Gastrocnemius medialis (tissue), 4 donors: ENCODE data around the gene CYP8B1. TPM values are rescaled to one million over a fixed set of nuclear protein-coding genes. Genes with fewer than 3 reads are reported as not detected.

ENCODE experiments used
- ATAC-seq, 2 donors: fragments of 150-250 bp; one replicate each; pipeline ENCODE4 v1.9.1; 2016
- DNase-seq, 2 donors: peaks; one replicate each; pipeline ENCODE4 v3.0.0-alpha.2; 2019
- H3K27ac ChIP-seq, 4 donors: fragments of 200-600 bp; sonication (generic); 1 replicate in 1 of 4; 2 replicates in 3 of 4; pipeline ENCODE4 v1.5.1; 2016 to 2018; ENCODE audit warnings: mild to moderate bottlenecking in 2 of 4, moderate library complexity in 1 of 4
- H3K27me3 ChIP-seq, 3 donors: fragments of 200-600 bp; sonication (generic) in 2 of 3; 1 replicate in 1 of 3; 2 replicates in 2 of 3; pipeline versions ENCODE4 v1.5.1 to v1.6.0; 2016 to 2019; ENCODE audit warnings: mild to moderate bottlenecking in 1 of 3, moderate library complexity in 1 of 3
- H3K36me3 ChIP-seq, 2 donors: fragments of 200-600 bp; sonication (generic) in 1 of 2; one replicate each; pipeline ENCODE4 v1.5.1; 2017 to 2018
- H3K4me1 ChIP-seq, 2 donors: fragments of 200-600 bp; sonication (generic) in 1 of 2; one replicate each; pipeline ENCODE4 v1.5.1; 2016 to 2017; ENCODE audit warnings: mild to moderate bottlenecking in 2 of 2
- H3K4me3 ChIP-seq, 4 donors: fragments of 200-600 bp; sonication (generic) in 3 of 4; 1 replicate in 1 of 4; 2 replicates in 3 of 4; pipeline ENCODE4 v1.5.1; 2016 to 2019; ENCODE audit warnings: mild to moderate bottlenecking in 2 of 4
- H3K9me3 ChIP-seq, 3 donors: fragments of 200-600 bp; sonication (generic) in 2 of 3; 1 replicate in 1 of 3; 2 replicates in 2 of 3; pipeline ENCODE4 v1.5.1; 2016 to 2019
- POLR2A ChIP-seq, 2 donors: fragments of 450-650 bp; IDR thresholded peaks; one replicate each; pipeline ENCODE4 v1.6.1; 2017; ENCODE audit warnings: antibody characterized with exemption in 2 of 2, mild to moderate bottlenecking in 2 of 2, moderate library complexity in 2 of 2
- in situ Hi-C, 4 donors: fragments of 200-750 bp; cut with MboI; loops; one replicate each; pipeline versions ENCODE4 v1.15.0 to v1.8.0; 2017; ENCODE audit warnings: low sequenced_read_pairs in 4 of 4
- intact Hi-C: fragments of 100-400 bp; cut with DNase I; formaldehyde crosslinking; loops from one replicate; pipeline ENCODE4 v1.15.1; 2023; ENCODE audit warnings: low total_unique reads
- total RNA-seq, 4 donors: library from RNA; depleted of rRNA; stranded (reverse); fragments of >200 nt; gene quantifications; one replicate each; pipeline versions ENCODE4 v1.1.0 to v1.2.3, GENCODE V29; 2016
- TF ChIP-seq, protein P1 (sequence below), 5 experiments: fragments of 450-650 bp in 3 of 5; fragments of 200-600 bp in 2 of 5; sonication (generic) in 2 of 5; IDR thresholded peaks in 4 of 5; conservative IDR thresholded peaks in 1 of 5; 1 replicate in 4 of 5; 2 replicates in 1 of 5; pipeline ENCODE4 v1.5.1; 2016 to 2019; ENCODE audit warnings: antibody characterized with exemption in 5 of 5, mild to moderate bottlenecking in 3 of 5, moderate library complexity in 3 of 5

Gene CYP8B1
- total RNA-seq, 4 donors from 2014 or later, result 0.62 to 0.93 TPM; not detected in 2

GRCh38 chr3:42827023-42827422 lies 48.7 kb downstream of the CYP8B1 start:
- H3K9me3 ChIP-seq, result no peaks in the 10 kb centered on the region
- H3K4me1 ChIP-seq, result no peaks in the 10 kb centered on the region
- DNase-seq (no peak), ATAC-seq (no peak)
- no peak overlapping the region for H3K4me3 ChIP-seq
- no peak overlapping the region for H3K27ac ChIP-seq
- in situ Hi-C loops (no loop called here), intact Hi-C loops (no loop called here)
- no peaks in the 10 kb centered on the region for H3K36me3 ChIP-seq
- TF ChIP-seq, protein P1, sequence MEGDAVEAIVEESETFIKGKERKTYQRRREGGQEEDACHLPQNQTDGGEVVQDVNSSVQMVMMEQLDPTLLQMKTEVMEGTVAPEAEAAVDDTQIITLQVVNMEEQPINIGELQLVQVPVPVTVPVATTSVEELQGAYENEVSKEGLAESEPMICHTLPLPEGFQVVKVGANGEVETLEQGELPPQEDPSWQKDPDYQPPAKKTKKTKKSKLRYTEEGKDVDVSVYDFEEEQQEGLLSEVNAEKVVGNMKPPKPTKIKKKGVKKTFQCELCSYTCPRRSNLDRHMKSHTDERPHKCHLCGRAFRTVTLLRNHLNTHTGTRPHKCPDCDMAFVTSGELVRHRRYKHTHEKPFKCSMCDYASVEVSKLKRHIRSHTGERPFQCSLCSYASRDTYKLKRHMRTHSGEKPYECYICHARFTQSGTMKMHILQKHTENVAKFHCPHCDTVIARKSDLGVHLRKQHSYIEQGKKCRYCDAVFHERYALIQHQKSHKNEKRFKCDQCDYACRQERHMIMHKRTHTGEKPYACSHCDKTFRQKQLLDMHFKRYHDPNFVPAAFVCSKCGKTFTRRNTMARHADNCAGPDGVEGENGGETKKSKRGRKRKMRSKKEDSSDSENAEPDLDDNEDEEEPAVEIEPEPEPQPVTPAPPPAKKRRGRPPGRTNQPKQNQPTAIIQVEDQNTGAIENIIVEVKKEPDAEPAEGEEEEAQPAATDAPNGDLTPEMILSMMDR (IDR thresholded peaks at IDR 0.05 in 4 of 5, conservative IDR thresholded peaks at IDR 0.05 in 1 of 5), result no peak
- TF ChIP-seq POLR2A (IDR thresholded peaks at IDR 0.05), result no peak
- H3K27me3 ChIP-seq, result no peaks in the 10 kb centered on the region

DNA sequence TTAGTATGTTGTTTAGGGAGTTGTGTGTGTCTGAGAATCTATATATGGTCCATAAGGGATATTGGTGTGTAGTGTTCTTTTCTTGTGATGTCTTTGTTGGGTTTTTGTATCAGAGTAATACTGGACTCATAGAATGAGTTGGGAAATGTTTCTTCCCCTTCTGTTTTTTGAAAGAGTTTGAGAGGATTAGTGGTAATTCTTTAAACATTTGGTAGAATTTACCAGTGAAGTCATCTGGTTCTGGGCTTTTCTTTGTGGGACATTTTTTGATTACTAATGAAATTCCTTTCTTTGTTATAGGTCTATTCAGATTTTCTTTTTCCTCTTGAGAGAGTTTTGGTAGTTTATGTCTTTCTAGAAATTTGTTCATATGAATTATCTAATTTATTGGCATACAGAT lies 49.5 kb downstream of the CYP8B1 start:
- TF ChIP-seq, protein P1 (IDR thresholded peaks at IDR 0.05 in 4 of 5, conservative IDR thresholded peaks at IDR 0.05 in 1 of 5), result no peak
- TF ChIP-seq POLR2A (IDR thresholded peaks at IDR 0.05), result no peak
- ATAC-seq (no peak), DNase-seq (no peak)
- no peak overlapping the region for H3K27ac ChIP-seq
- no peaks in the 10 kb centered on the region for H3K9me3 ChIP-seq
- H3K4me1 ChIP-seq, result no peaks in the 10 kb centered on the region
- no peaks in the 10 kb centered on the region for H3K36me3 ChIP-seq
- H3K4me3 ChIP-seq, result no peak overlapping the region
- in situ Hi-C loops, result no loop called here
- no peaks in the 10 kb centered on the region for H3K27me3 ChIP-seq
- intact Hi-C loops, result no loop called here

- Histone ChIP-seq H3K4me1 (no peaks in the 10 kb centered on the region), H3K27me3 (no peaks in the 10 kb centered on the region), H3K9me3 (no peaks in the 10 kb centered on the region), H3K4me3 (no peak overlapping the region), H3K36me3 (no peaks in the 10 kb centered on the region), H3K27ac (no peak overlapping the region)
- ATAC-seq, result no peak
- intact Hi-C loops (no loop called here), in situ Hi-C loops (no loop called here)
- TF ChIP-seq POLR2A (IDR thresholded peaks at IDR 0.05), result no peak
- TF ChIP-seq, protein P1 (IDR thresholded peaks at IDR 0.05 in 4 of 5, conservative IDR thresholded peaks at IDR 0.05 in 1 of 5), result no peak
- DNase-seq, result no peak
Measured at GRCh38 chr3:42823351-42823750, 52.3 kb downstream of the CYP8B1 start.

GRCh38 chr3:42822828-42823227 lies 52.9 kb downstream of the CYP8B1 start:
- H3K27me3 ChIP-seq, result no peaks in the 10 kb centered on the region
- no peaks in the 10 kb centered on the region for H3K36me3 ChIP-seq
- no peak overlapping the region for H3K4me3 ChIP-seq
- ATAC-seq (no peak), DNase-seq (no peak)
- no peaks in the 10 kb centered on the region for H3K9me3 ChIP-seq
- TF ChIP-seq, protein P1 (IDR thresholded peaks at IDR 0.05 in 4 of 5, conservative IDR thresholded peaks at IDR 0.05 in 1 of 5), result no peak
- TF ChIP-seq POLR2A (IDR thresholded peaks at IDR 0.05), result no peak
- in situ Hi-C loops, result no loop called here
- no peak overlapping the region for H3K27ac ChIP-seq
- no peaks in the 10 kb centered on the region for H3K4me1 ChIP-seq
- intact Hi-C loops, result no loop called here

Other genes with a start within 250 kb of the CYP8B1 start
- 100 to 1,000 TPM; 141 to 256 (median 167) TPM for gene ZBTB47, start 222.2 kb downstream of the CYP8B1 start, total RNA-seq
- 100 to 1,000 TPM; 197 to 682 (median 397) TPM for gene KLHL40, start 190.3 kb downstream of the CYP8B1 start, total RNA-seq
- 100 to 1,000 TPM in 2 of 4 donors, 10 to 100 TPM in 2; 78.0 to 309 (median 164) TPM for gene HHATL, start 173.1 kb downstream of the CYP8B1 start, total RNA-seq
- gene CCDC13, start 102.6 kb downstream of the CYP8B1 start, total RNA-seq, result 1 to 10 TPM in 2 of 4 donors, under 1 TPM in 2; 0.12 to 1.5 (median 1.1) TPM
- gene HIGD1A, start 71.4 kb downstream of the CYP8B1 start, total RNA-seq, result 100 to 1,000 TPM; 123 to 156 (median 139) TPM
- 1 to 10 TPM in 1 of 4 donors, under 1 TPM in 2, not detected in 1; 0.23 to 1.1 (median 0.51) TPM for gene ACKR2, start 66.4 kb downstream of the CYP8B1 start, total RNA-seq
- gene ZNF662, start 30.3 kb upstream of the CYP8B1 start, total RNA-seq, result 1 to 10 TPM in 1 of 4 donors, under 1 TPM in 3; 0.19 to 2.1 (median 0.55) TPM
- 1 to 10 TPM in 2 of 4 donors, under 1 TPM in 2; 0.52 to 6.8 (median 0.87) TPM for gene GASK1A, start 103.4 kb upstream of the CYP8B1 start, total RNA-seq
- gene POMGNT2, start 230.2 kb upstream of the CYP8B1 start, total RNA-seq, result 10 to 100 TPM; 20.4 to 72.8 (median 52.4) TPM